Omental fat pad (tissue), 4 donors: ENCODE results near the gene NUP205. TPM values are rescaled to one million over a fixed set of nuclear protein-coding genes. Genes with fewer than 3 reads are reported as not detected.
A peak's percentile ranks its signal among the peaks of the same experiment; 100 is the strongest.

ENCODE experiments used
- ATAC-seq: fragments of 150-250 bp; one replicate; pipeline ENCODE4 v1.9.1; 2016; ENCODE audit warnings: mild to moderate bottlenecking, moderate library complexity; ENCODE audit not compliant: low FRiP score
- DNase-seq: peaks from one replicate; pipeline ENCODE4 v3.0.0-alpha.2; 2019; ENCODE audit warnings: low spot score
- total RNA-seq, 4 donors: library from RNA; depleted of rRNA; stranded (reverse); fragments of >200 nt; gene quantifications; one replicate each; pipeline ENCODE4 v1.1.0, GENCODE V29; 2016
- TF ChIP-seq, protein P1 (sequence below), 3 donors: fragments of 450-650 bp; IDR thresholded peaks; one replicate each; pipeline ENCODE4 v1.5.1; 2016 to 2017; ENCODE audit warnings: antibody characterized with exemption in 3 of 3, mild to moderate bottlenecking in 3 of 3, moderate library complexity in 2 of 3

NUP205 gene
- total RNA-seq, 4 donors from 2014 or later = 26.7 to 37.5 (median 30.7) TPM

DNA sequence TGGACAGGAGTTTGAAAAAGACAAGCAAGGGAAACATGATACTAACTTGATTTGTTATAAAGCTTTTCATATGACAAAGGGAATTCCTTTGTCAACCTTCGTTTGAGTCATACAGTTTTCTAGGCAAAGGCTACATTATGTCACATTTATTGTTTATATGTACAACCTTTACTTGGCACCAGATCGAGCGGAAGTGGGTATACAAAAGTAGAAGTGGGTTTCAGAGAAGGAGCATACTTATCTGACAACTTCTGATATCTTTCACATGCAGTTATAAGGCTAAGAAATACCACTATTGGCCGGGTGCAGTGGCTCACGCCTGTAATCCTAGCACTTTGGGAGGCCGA, 115.6 kb downstream of the NUP205 start:
- TF ChIP-seq, protein P1, sequence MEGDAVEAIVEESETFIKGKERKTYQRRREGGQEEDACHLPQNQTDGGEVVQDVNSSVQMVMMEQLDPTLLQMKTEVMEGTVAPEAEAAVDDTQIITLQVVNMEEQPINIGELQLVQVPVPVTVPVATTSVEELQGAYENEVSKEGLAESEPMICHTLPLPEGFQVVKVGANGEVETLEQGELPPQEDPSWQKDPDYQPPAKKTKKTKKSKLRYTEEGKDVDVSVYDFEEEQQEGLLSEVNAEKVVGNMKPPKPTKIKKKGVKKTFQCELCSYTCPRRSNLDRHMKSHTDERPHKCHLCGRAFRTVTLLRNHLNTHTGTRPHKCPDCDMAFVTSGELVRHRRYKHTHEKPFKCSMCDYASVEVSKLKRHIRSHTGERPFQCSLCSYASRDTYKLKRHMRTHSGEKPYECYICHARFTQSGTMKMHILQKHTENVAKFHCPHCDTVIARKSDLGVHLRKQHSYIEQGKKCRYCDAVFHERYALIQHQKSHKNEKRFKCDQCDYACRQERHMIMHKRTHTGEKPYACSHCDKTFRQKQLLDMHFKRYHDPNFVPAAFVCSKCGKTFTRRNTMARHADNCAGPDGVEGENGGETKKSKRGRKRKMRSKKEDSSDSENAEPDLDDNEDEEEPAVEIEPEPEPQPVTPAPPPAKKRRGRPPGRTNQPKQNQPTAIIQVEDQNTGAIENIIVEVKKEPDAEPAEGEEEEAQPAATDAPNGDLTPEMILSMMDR (IDR thresholded peaks at IDR 0.05) = no peak
- ATAC-seq = no peak
- DNase-seq = no peak

DNA sequence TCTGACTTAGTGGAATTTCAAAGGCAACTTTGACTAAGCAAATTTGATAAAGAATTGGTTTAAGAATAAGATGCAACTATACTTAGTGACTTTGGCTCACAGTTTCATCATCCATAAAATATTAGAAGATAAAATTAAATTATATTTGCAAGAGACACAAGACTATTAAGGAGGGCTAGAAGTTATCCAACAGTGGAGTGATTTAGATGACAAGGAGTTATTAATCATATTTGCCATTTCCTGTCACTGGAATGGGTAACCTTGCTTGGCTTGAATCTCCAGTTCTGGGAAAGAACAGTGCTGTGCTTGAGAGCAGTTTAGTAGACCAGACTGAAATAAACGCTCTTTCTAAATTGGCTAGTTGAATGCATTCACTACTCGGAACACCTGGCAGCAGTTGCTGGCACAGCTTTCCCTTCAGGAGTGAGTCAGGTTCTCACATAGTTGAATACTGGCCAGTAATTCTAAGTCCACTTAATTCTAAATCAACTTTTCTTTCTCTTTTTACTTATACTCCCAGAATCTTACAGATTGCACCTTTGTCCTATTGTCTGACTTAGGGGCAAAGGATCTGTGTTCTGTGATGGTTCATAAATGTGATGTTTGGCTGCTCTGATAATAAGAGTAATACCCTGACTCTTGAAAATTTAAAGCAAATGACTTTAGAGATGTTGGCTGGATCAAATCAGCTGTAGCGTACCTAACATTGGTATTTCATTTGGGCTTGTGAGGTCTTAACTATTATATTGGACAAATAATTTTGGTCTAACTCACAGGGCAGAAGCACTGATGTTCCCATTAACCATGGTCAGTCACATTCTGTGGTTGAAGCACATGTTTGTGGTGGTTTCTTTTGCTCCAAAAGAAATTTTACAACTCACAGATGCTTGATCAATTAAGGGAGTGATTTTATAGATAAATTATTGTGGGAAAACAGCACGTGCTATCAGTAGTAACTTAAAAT, 121.2 kb downstream of the NUP205 start:
- TF ChIP-seq, protein P1 (IDR thresholded peaks at IDR 0.05) = no peak
- no peak for DNase-seq
- ATAC-seq = peak; percentile 94

DNA sequence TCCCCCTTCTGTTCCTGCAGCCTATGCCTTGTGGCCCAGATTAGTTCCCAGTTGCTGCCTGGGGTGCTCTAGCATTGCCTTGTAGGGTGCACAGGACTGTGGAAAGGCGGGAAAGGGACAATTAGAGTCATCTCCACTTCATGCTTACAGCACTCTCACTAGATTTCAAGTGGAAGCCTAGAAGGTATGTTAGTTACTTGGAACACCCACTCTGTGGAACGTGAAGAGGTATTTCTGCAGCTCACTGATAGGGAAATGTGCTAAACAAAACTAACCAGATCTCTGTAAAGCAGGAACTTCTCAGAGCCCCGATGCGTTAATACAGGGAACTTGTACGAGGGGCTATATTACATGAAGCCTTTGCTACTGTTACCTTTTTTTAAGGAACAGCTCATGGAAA, 124.0 kb downstream of the NUP205 start:
- no peak for ATAC-seq
- DNase-seq = no peak
- TF ChIP-seq, protein P1 (IDR thresholded peaks at IDR 0.05) = no peak

DNA sequence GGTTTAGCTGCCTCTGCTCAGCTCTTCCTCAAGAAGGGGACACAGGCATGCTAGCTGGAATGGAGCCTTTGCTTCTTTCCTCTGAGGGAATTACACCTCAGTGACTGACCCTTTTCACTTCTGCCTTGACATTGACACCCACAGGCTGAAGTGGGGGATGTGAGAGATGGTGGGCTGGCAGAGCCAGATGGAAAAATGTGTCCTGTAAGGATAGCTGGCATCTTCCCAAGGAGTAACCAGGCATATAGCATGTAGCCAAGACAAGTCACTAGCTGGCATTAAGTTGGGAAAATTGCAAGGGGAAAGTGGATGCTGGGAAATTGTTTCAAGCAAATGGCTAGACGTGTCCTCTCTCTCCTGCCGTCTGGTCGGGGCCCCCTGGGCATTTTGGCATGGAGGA, 124.5 kb downstream of the NUP205 start:
- ATAC-seq (no peak), DNase-seq (no peak)
- TF ChIP-seq, protein P1 (IDR thresholded peaks at IDR 0.05) = no peak

DNA sequence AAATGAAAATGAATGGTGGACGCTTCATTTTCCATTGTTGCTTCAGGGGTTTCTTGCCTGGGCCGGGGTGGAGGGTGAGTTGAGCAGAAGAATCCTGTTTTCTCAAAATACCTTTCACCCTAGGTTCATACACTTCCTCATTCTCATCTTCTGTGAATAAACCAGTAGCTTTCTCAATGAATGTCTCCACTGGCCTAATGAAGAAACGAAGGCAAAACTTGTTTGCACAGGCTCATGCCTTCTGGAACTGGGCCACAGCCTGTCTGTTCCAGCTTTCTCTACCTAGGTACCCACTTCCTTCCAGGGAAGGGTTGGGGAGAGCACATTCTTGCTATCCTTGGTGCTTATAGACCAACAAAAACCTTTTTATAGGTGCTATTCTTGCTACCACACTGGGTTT, 125.9 kb downstream of the NUP205 start:
- DNase-seq (no peak), ATAC-seq (no peak)
- TF ChIP-seq, protein P1 (IDR thresholded peaks at IDR 0.05) = no peak

DNA sequence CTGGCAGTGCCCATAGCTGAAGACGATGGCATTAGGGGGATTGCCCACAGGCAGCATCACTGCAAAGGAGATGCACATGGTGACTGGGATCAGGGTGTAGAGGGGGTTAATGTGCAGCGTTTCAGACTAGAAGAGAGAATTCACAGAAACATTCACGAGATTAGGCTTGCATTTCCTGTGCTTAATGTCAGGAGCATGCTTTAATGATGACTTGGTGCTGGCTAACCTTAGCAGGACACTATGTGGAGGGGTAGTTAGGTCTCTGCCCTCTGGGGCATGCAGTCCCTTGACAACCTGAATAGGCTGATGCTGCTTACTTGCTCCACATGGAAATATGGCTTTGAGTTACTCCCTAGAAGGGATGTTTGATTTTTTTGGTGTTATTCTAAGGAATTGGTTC, 126.4 kb downstream of the NUP205 start:
- DNase-seq = no peak
- TF ChIP-seq, protein P1 (IDR thresholded peaks at IDR 0.05) = no peak
- no peak for ATAC-seq

DNA sequence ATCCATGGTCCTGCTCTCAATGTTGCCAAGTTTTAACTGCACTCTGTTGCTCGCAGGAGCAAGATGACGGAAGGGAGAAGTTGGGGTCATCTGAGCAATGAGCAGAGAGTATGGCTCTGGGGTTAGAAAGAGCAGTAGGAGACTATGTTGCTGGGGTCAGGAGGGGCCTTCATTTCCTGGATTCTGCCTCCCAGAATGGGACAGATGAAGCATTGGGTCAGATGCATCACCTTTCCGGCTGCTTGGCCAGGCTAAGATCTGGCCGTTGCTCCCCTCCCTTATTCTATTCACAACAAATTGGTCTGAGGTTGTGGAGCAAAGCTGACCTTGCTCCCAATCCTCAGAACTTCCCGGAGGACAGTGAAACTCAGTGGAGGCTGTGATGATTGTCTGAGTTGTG, 127.0 kb downstream of the NUP205 start:
- DNase-seq (no peak), ATAC-seq (no peak)
- TF ChIP-seq, protein P1 (IDR thresholded peaks at IDR 0.05) = no peak
